HG03342 (cell line): Measurements from ENCODE around the gene PLCL2.

Source experiments
- ATAC-seq: cut with Tn5 transposase; IDR thresholded peaks from one replicate; pipeline ENCODE4 v1.9.1; 2021; ENCODE audit warnings: mild to moderate bottlenecking, moderate library complexity; ENCODE audit not compliant: unreplicated experiment

The PLCL2 gene

DNA sequence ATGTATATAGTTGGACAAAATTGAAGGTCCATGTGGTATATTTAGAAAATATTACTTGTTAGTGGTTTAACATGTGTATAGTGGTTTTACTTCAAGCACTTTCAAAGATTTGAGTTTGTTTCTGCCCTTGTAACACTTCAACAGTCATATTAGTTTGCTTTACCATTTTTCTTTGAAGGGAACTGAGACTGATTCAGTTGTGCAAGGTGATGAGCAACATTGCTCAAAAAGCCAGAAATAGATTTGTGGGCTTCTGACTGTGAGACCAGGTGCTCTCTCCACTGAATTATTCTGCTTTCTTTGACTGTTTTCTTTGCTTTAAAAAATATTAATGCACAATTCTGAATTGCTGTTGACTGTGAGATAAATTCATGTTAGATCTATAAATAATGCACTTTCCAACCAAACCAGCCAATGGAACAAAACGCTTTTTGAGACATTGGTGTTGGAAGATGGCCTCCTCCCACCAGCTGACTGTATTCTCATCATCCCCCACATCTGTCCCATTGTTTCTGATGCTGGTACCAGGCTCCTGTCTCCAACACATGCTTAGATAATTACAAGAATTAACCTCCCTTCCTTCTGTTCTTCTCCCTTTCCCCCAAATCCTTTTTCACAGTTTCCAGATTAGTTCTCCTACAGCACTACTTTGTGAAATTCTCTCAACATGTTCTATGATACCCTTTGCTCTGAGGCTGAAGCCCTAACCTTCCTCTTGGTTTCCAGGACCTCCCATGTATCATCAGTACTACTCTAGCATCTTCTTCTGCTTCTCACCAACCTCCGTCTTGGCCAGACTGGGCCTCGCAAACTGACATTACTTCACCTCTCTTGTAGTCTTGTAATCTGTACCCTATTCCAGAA, 27.9 kb downstream of the PLCL2 start:
- ATAC-seq, result peak; percentile 93

DNA sequence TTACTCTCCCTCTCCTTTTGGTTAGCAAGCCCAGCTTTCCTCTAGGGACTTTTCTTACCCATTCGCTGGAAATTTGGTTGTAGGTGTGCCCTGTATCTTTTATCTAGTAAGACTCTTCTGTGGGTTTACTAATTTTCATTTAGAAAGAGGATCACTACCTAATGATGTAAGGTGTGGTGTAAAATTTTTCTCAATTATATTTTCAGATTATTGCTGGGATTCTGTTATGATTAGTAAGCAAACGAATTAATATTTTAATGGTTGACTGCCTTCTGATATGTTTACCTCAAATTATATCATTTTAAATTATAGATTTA, 28.5 kb downstream of the PLCL2 start:
- ATAC-seq, result no peak

DNA sequence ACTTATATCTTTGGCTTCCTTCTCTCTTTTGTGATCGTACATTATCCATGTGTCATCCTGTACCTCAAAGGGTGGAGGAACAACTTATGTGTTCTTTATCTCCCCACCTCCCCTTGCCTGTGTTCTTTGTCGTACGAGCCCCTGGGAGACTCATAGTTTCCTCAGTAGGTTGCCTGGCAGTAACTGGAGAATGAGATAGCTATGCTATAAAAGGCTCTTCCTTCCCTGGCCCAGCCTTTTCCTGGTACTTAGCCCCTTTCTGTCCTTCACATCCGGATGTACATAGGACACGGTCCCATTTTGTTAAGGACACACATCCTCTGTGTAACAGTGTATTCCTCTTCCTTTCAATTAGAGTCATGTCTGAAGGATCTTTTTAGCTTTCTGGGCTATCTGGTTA, 32.1 kb downstream of the PLCL2 start:
- ATAC-seq, result no peak

DNA sequence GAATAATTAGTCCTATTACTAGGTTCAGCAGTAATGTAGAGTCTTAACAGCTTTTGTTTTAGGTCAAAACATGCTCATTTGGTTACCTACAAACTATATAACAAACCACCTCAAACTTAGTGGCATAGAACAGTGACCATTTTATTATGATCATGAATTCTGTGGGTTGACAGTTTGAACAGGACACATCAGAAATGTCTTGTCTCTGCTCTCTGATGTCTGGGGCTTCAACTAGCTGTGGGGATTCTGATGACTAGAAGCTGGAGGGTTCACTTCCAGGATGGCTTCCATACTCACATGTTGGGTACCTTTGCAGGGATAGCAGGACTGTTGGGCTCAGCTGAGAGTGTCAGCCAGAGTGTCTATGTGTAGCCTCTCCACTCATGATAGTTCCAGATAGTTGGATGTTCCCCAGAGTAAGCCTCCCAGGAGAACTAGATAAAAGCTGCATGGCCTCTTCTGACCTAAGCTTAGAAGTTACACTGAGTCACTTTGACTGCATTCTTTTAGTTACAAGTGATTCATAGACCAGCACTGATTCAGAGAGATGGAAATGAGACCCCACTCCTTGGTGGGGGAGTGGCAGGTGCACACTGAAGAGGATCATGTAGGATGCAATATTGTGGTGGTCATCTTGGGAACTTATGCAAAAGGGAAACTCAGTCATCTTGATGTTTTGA, 32.6 kb downstream of the PLCL2 start:
- ATAC-seq, result no peak

DNA sequence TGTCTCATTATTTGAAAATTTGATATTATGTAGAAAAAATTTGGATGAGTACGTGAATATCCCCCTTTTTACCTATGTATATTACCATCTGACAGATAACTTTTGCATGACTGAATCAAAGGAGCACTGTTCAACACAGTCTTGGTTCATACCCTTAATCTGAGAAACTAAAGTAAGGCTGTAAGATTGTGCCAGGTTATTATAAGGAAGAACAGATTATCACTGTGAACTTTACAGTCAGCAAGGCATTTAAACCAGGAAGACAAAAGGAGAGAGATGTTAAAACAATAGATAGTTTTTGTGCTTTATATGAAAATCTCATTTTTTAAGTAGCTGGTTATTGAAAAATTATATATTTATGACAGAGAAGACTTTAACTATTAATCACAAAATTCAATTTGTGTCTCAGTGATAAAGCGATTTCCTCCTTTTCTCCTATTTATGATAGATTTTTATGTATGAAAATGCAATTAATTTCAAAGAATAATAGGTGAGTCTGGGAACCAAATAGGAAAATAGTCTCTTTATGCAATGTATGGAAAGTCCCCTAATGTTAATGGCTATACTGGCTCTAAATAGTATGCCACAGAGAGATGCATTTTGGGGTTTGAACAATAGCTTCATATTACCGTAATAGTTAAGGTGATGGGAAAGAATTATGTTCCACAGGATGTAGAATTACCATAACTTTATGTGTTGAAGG, 33.4 kb downstream of the PLCL2 start:
- ATAC-seq, result no peak

DNA sequence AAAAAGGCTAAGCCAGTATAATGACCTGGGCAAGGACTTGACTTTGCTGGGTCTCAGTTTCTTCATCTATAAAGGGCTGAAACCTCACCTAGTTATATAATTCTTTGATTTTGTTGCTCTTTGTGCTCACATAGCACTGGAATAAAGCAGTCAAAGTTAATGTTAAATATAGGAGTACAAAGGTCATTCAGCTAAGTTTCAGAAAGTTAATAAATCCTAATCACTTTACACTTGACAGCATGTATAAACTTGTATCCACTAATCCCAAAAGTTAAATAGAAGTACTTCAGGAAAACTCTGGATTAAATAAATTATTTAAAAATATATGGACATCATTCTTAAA, 33.9 kb downstream of the PLCL2 start:
- no peak for ATAC-seq

DNA sequence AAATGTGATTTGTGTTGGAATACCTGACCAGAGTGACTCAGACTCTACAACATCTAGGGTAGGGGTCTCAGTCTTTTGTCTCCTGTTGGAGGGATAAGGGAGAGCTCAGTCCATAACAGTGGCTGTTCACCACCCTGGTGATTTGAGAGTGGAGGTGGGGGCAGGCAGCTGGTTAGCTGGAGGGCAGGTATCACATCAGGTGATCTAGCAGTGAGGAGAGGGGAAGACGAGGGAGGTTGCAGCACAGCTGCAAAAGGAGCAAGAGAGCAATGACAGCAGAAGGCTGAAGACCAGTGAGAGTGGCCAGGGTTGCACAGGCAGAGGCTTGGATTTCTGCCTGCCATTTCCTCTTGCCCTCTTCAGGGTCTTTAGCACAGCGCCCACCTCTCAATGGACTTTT, 38.4 kb downstream of the PLCL2 start:
- ATAC-seq, result no peak

DNA sequence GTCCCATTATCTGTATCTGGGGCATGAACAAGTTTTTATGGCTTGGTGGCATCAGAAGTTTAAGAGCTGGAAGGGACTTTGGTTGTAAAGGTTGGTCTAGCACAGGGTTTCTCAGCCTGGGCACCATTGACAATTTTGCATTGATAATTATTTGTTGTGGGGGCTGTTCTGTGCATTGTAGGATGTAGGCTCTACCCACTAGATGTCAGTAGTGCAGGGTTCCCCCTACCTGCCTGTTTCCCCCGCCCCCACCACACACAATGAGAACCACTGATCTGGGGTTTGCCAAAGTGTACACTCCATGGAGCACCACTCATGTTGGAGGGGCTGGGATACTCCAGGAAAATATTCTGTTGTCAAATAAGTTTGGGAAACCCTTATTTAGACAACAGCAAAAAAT, 42.7 kb downstream of the PLCL2 start:
- ATAC-seq, result peak; percentile 45

DNA sequence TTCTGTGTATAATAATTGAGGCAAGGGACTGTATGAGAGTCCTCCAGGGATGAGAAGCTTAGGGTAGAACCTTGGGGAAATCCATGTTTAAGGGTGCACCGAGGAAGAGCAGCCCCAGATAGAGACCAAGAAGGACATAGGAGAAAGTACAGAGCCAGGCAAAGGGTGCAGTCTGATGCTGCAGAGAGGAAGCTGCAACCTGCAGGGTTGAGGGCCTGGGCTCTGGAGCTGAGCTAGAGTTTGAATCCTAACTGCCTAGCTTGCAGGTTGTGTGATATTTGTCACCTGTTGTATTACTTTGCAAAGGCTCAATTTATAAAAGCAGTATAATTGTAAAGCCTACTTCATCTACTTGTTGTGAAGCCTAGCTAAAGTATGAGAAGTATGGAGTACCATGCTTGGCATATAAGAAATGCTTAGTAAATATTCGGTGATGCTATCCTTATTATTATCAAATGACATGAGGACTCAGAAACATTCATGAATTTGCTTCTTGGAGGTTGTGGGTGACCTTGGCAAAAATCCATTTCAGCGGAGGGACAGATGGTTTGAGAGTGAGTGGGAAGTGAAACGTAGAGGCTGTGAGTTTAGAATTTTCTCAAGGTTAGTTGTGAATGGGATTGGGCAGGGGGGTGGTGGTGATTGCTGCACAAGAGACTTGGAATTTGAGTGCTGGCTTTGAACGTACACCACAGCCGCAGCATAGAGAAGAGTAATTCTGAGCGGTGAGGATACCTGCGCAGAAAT, 43.8 kb downstream of the PLCL2 start:
- peak; percentile 44 for ATAC-seq

DNA sequence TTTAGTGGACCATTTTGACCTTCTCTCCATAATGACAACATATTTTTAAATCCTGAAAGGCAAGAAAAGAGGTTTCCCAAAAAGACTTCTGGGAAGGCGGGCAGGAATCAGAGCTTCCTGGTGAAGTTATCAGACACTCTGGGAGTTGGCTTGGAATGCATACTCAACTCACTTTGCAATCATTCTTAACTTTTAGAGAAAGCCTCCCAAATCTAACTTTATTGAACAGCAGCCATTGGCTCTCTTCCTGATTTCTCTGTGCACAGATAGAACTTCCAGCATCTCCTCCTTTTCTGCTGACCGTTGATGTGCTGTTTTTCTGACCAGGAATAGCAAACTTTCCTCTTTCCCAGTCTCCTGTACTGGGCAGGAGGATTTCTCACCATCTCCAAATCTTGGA, 44.6 kb downstream of the PLCL2 start:
- no peak for ATAC-seq

DNA sequence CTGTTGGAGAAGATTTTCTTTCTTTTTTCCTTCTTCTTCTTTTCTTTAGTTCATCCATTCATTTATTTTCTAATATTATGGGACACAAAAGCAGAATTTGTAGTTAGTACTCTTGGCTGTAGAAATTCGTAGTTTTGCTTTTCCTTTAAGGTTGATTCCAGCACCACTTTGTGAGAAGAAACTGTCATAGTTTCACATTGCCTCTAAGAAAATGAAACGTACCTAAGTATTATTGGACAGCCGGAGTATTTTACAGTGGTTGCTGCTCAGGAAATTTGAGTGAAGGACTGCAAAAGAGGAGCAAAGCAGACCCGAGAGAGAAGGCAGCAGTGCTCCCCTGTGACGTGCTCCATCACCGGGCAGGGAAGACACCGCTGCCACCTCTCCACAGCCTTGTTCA, 48.1 kb downstream of the PLCL2 start:
- ATAC-seq, result peak; percentile 55

DNA sequence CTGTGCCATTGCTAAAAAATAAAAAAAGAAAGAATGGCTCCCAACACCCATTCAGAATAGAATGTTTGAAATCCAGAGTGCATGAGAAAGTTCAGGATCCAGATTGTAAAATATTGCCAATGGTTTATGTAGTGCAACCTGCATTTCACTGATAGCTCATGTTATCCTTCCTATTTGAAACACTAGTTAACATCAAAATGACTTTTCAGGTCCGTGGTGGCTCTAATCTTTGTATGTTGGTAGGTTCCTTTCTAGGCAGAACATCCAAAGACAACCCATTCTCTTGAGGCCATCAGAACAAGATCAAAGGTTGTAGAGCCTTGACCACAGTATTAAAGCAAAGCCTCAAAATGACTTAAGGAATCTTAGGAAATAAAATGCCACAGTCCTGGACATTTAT, 51.0 kb downstream of the PLCL2 start:
- no peak for ATAC-seq

DNA sequence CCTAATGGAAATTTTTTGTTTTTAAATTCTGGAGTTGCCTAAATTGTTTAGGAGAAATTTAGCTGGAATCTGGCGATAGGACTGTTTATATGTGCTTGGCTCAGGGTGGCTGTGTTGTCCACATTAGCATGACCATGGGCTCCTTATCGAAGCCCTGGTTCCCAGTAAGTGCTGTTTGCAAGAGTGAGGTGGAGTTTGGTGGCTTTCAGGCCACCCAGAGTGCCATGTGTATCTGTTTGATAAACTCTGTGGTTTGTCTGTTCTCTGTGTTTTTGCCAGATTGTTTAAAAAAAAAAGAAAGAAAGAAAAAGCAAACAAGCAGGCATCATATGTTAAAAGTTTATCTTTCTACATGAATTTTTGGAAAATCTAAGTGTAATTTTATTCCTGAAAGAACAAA, 51.5 kb downstream of the PLCL2 start:
- no peak for ATAC-seq

DNA sequence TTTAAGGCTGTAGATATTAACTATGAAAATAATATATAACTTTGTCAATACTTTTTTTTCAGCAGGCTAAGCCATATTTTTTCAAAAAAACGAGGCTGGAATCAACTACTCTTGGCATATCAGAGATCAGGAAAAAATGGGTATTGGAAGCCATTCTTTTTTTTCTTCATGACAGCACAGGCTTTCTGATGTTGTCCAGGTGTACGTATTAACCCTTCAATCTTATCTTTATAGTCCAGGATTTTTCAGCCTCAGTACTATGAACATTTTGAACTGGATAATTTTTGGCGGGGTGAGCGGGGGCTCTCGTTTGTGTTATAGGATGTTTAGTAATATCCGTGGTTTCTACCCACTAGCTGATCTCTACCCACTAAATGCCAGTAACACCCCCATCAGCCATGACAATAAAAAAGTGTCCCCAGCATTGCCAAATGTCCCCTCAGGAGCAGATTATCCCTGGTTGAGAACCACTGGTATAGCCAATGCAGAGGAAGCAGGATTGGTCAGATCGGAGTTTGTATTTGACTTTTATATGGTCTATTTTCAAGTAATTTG, 52.0 kb downstream of the PLCL2 start:
- no peak for ATAC-seq

DNA sequence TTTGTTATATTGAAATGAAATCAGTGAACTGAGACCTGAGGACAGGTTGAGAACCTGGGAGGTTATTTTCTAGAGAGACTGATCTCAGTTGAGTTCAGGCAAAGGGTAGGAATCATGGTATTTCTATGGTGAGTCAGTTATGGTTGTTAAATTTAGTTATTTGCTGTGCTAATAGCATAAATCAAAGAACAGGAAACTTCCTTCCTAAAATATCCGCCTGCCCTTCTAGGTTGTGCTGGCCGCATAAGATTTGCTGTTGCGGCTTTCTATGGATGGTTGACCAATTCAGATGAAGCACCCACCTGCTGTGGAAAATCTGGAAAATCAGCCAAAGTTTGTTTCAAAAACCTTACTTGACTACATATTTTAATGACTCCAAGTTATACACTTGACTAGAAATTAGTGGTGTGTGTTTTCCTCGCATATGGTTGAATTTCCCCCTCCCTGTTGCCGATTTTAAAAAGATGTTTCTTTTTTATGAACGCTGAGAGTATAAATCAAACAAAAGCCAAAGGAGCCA, 52.6 kb downstream of the PLCL2 start:
- no peak for ATAC-seq

DNA sequence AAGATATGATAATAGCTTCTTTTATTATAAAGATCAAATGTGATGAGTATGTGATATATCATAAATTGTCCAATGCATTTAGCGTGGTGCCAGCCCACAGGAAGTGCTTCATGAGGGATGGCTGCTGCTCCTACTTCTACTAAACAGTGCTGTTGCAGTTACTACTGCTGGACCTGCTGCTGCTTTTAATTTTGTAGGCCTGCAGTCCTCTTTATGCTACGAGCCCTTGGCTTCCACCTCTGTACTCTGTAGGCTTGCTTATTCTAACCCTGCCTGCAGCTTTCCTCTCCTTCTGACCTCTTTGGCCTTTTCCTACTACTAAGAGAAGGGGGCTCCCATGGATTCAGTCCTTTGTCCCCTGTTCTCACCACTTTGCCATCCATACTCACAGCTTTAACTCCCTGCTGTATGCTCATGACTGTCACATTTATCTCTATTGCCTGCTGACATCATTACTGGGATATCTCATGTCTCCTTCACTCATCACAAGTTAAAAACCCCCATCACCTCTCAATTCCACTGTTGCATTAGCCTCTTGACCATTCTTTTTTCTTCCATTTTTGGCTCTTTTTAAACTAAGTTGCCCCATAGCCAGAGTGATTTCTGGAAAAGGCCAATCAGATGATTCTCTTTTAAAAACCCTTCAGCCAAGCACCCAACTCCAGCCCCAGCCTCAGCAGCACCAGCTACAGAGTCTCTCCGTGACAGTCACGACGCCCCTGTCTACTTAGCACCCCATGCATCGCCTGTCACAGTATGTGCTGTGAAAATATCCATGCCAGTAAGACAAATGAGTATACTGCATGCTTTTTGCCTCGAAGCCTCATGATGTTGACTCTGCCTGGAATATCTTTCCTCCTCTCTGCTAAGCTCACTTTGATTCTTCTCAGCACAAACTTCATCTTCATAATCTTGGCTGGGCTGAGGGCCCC, 56.3 kb downstream of the PLCL2 start:
- no peak for ATAC-seq

DNA sequence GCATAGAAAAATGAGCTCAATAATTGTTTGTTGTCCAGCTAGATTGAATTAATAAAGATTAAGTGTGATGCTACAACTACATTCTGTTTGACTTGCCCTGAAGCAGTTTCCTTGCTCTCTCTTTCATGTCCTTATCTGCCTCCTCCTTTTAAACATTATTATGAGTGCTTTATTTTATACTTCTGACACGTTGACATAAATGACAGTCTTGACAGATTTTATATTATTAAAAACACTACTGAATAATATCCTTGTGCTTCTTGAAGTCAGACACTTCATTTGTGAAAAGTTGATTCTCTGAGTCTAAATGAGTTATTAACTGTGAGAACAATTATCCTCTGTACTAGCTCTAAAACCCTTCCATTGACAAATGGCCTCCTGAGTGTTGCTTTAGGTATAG, 58.2 kb downstream of the PLCL2 start:
- no peak for ATAC-seq

DNA sequence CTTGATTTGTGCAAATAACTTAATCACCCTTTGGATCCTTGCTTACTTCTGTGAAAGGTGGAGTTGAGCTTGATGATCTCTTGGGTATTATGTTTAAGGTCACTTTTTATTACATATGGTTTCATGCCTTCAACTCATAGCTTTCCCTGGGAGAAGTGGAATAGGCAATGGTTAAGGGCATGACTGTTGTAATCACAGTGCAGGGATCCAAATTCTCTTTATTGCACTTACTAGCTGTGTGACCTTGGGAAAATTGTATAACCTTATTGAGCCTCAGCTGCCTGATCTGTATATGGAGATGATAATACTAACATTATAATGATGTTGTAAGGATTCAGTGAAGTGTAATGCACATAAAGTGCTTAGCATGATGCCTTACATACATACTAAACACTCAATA, 59.1 kb downstream of the PLCL2 start:
- no peak for ATAC-seq

DNA sequence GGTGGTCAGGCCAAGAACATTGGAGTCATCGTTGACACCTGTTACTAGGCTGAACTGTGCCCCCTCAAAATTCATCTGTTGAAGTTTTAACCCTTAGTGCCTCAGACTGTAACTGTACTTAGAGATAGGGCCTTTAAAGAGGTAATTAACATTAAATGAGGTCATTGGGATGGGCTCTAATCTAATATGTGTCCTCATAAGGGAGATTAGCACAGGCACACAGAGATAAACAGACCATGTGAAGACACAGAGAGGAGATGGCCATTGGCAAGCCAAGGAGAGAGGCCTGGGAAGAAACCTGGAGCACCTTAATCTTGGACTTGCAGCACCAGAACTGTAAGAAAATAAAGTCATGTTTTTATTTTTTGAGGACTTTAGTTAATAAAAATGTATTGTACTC, 59.6 kb downstream of the PLCL2 start:
- no peak for ATAC-seq

DNA sequence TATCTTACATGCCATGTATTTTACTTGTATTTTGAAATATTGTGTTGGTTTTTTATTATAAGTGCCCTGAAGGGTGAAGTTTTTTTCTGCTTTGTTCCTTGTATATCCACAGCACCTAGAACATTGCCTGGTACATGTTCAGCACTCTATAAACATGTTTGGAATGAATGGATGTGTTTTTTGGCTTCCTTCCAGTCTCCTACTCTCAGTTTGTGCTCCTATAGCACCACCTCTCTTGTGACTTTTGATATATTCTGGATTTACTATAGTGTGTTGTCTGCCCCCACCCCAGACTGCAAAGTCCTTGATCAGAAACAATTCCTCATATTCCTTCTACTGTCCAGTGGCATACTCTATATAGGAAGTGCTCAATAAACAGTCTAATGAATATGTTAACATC, 60.6 kb downstream of the PLCL2 start:
- no peak for ATAC-seq
